HepG2 (cell line): ENCODE measurements around the gene TH. TPM values are rescaled to one million over a fixed set of nuclear protein-coding genes. Genes with fewer than 3 reads are reported as not detected.

Experiments
- ATAC-seq: fragments of 200-7000 bp; cut with Tn5 transposase; 3 replicates; pipeline ENCODE4 v1.9.1; 2020; ENCODE audit warnings: mild to moderate bottlenecking, moderate library complexity
- BruUV-seq: library from RNA; stranded (reverse); fragments of 400-500 nt; replicated peaks from 2 replicates; lab custom pipeline; 2021; lab: Mats Ljungman, UMichigan
- CTCF ChIA-PET: fragments of 300-600 bp; formaldehyde crosslinking; extraction: SDS; loops from one replicate; lab custom pipeline; 2021; ENCODE audit warnings: low total read pairs, inconsistent platforms, low intra/inter-chr PET ratio; lab: Yijun Ruan, JAX
- POLR2A ChIA-PET: fragments of 350-600 bp; sonication (Branson Sonifier 250); formaldehyde crosslinking; loops from one replicate; lab custom pipeline; 2020; ENCODE audit warnings: antibody characterized with exemption, inconsistent platforms; lab: Yijun Ruan, JAX
- DNase-seq: peaks from one replicate; pipeline ENCODE4 v3.0.0-alpha.2; 2015; ENCODE audit warnings: low spot score
- FAIRE-seq: peaks from 3 replicates; lab custom pipeline; 2011; peaks lifted over from hg19 to GRCh38; lab: Jason Lieb, UNC
- H2AFZ ChIP-seq: one replicate; pipeline ENCODE4 v1.6.1; 2011; ENCODE audit warnings: low read length, inconsistent platforms
- H3K27ac ChIP-seq: fragments of 300-600 bp; 3 replicates; pipeline ENCODE4 v1.8.0; 2011; ENCODE audit warnings: mixed run types, mild to moderate bottlenecking, mixed read lengths, low read length, inconsistent platforms; ENCODE audit not compliant: insufficient read depth; ENCODE audit errors: extremely low read length
- H3K27me3 ChIP-seq, 2 experiments: fragments of 200-600 bp in 1 of 2; 2 replicates in 1 of 2; 3 replicates in 1 of 2; pipeline versions ENCODE4 v1.6.0 to v1.8.0; 2011; ENCODE audit warnings: low read length in 2 of 2, mild to moderate bottlenecking in 2 of 2, moderate library complexity in 2 of 2, inconsistent platforms in 1 of 2; ENCODE audit not compliant: insufficient read depth in 2 of 2, control insufficient read depth in 1 of 2
- H3K36me3 ChIP-seq, 2 experiments: fragments of 200-600 bp in 1 of 2; replicated peaks in 1 of 2; 2 replicates in 1 of 2; 3 replicates in 1 of 2; pipeline versions ENCODE4 v1.5.1 to v1.8.0; 2011; ENCODE audit warnings: low read length in 2 of 2, inconsistent platforms in 1 of 2; ENCODE audit not compliant: insufficient read depth in 2 of 2, control insufficient read depth in 1 of 2
- H3K4me1 ChIP-seq: 2 replicates; pipeline ENCODE4 v1.5.1; 2012; ENCODE audit warnings: low read length, inconsistent platforms; ENCODE audit not compliant: insufficient read depth
- H3K4me2 ChIP-seq: 2 replicates; pipeline ENCODE4 v1.6.0; 2011; ENCODE audit warnings: low read depth, low read length, inconsistent platforms
- H3K4me3 ChIP-seq, 3 experiments: fragments of 200-600 bp in 1 of 3; sonication (generic), shearing (Covaris generic) in 1 of 3; replicated peaks in 1 of 3; 2 replicates each; pipeline ENCODE4 v1.5.1; 2011 to 2016; ENCODE audit warnings: low read length in 3 of 3, inconsistent platforms in 2 of 3, low read depth in 2 of 3, mild to moderate bottlenecking in 2 of 3, control low read depth in 1 of 3, mixed read lengths in 1 of 3; ENCODE audit not compliant: insufficient read depth in 1 of 3
- H3K79me2 ChIP-seq: one replicate; pipeline ENCODE4 v1.6.1; 2011; ENCODE audit warnings: low read length, inconsistent platforms; ENCODE audit not compliant: insufficient read depth
- H3K9ac ChIP-seq: 2 replicates; pipeline ENCODE4 v1.6.0; 2011; ENCODE audit warnings: mild to moderate bottlenecking, low read depth, low read length, inconsistent platforms; ENCODE audit not compliant: insufficient read depth
- H3K9me3 ChIP-seq: 2 replicates; pipeline ENCODE4 v1.5.1; 2012; ENCODE audit warnings: mild to moderate bottlenecking, low read length
- H4K20me1 ChIP-seq: 2 replicates; pipeline ENCODE4 v1.6.0; 2011; ENCODE audit warnings: inconsistent platforms, mild to moderate bottlenecking, low read length, moderate library complexity; ENCODE audit not compliant: insufficient read depth
- ATF1 ChIP-seq: IDR thresholded peaks from 2 replicates; pipeline ENCODE4 v1.6.1; 2016; ENCODE audit warnings: mild to moderate bottlenecking, control low read depth
- BCL6 ChIP-seq: IDR thresholded peaks from 2 replicates; pipeline ENCODE4 v1.6.1; 2016; ENCODE audit warnings: missing genetic modification reagents, missing compliant biosample characterization
- FOXK2 ChIP-seq: fragments of 450-650 bp; IDR thresholded peaks from 2 replicates; pipeline ENCODE4 v1.6.1; 2016
- HNRNPLL ChIP-seq: fragments of 200-400 bp; formaldehyde crosslinking; IDR thresholded peaks from 2 replicates; pipeline ENCODE4 v1.6.1; 2017; ENCODE audit warnings: mild to moderate bottlenecking, low read depth, low read length; ENCODE audit not compliant: poor library complexity, severe bottlenecking
- NR2F2 ChIP-seq: IDR thresholded peaks from 2 replicates; pipeline ENCODE4 v1.6.1; 2012; ENCODE audit warnings: low read depth, inconsistent platforms, borderline replicate concordance
- PHB2 ChIP-seq: fragments of 450-650 bp; IDR thresholded peaks from 2 replicates; pipeline ENCODE4 v1.6.1; 2018; ENCODE audit not compliant: partially characterized antibody
- STAG1 ChIP-seq: sonication (generic); formaldehyde crosslinking; IDR thresholded peaks from 2 replicates; pipeline ENCODE4 v1.4.0; 2020; ENCODE audit warnings: missing genetic modification reagents
- YEATS2 ChIP-seq: sonication (generic); formaldehyde crosslinking; IDR thresholded peaks from 2 replicates; pipeline ENCODE4 v1.4.0; 2020; ENCODE audit warnings: missing genetic modification reagents, borderline replicate concordance
- ZFX ChIP-seq: sonication (generic); formaldehyde crosslinking; IDR thresholded peaks from 2 replicates; pipeline ENCODE4 v1.4.0; 2020; ENCODE audit warnings: mild to moderate bottlenecking, low read depth, missing genetic modification reagents, moderate library complexity
- ZNF230 ChIP-seq: sonication (generic); formaldehyde crosslinking; IDR thresholded peaks from 2 replicates; pipeline ENCODE4 v1.4.0; 2020; ENCODE audit warnings: mild to moderate bottlenecking, missing genetic modification reagents
- ZNF563 ChIP-seq: sonication (generic); formaldehyde crosslinking; IDR thresholded peaks from 2 replicates; pipeline ENCODE4 v1.8.0; 2022; ENCODE audit warnings: mild to moderate bottlenecking, moderate library complexity, missing genetic modification reagents
- WGBS: methylation state at CpG from one replicate; pipeline ENCODE4 v1.1.6; 2017; ENCODE audit warnings: low lambda C conversion rate; 5-methylcytosine and 5-hydroxymethylcytosine counted together
- in situ Hi-C: cut with HindIII; loops from 2 replicates; pipeline ENCODE4 v1.10.0; 2017; ENCODE audit warnings: low pct_unique_long_range_greater_than_20kb; ENCODE audit not compliant: extremely low pct_ligation_motif_present
- intact Hi-C: fragments of 100-400 bp; cut with micrococcal nuclease; formaldehyde crosslinking; loops from one replicate; pipeline ENCODE4 v1.10.0; 2022; ENCODE audit not compliant: unreplicated experiment
- polyA plus RNA-seq, 8 experiments: library from polyadenylated mRNA; depleted of rRNA in 3 of 8; stranded (reverse) in 7 of 8; unstranded in 1 of 8; fragments of >200 nt; fragmentation: Illumina TruSeq in 4 of 8; extraction: Trizol in 4 of 8; gene quantifications; 2 replicates each; pipeline versions ENCODE4 v1.2.1 to v1.2.3, GENCODE V29; 2011 to 2016; ENCODE audit warnings: low read depth in 4 of 8, missing spikeins in 1 of 8, mixed read lengths in 1 of 8; ENCODE audit not compliant: insufficient read depth in 1 of 8
- total RNA-seq, 5 experiments: library from RNA; depleted of rRNA; stranded (reverse); fragments of >200 nt; fragmentation: Illumina TruSeq; extraction: Trizol; gene quantifications; 2 replicates each; pipeline ENCODE4 v1.2.3, GENCODE V29; 2016; ENCODE audit warnings: low read depth in 1 of 5
- TF ChIP-seq, protein P1 (sequence below): sonication (generic); formaldehyde crosslinking; IDR thresholded peaks from 2 replicates; pipeline ENCODE4 v1.4.0; 2020; ENCODE audit warnings: missing genetic modification reagents
- TF ChIP-seq, protein P2 (sequence below): sonication (generic); formaldehyde crosslinking; IDR thresholded peaks from 2 replicates; pipeline ENCODE4 v1.4.0; 2020; ENCODE audit warnings: missing genetic modification reagents
- TF ChIP-seq, protein P3 (sequence below): sonication (generic); formaldehyde crosslinking; IDR thresholded peaks from 2 replicates; pipeline ENCODE4 v1.4.0; 2020; ENCODE audit warnings: mild to moderate bottlenecking, missing genetic modification reagents

TH gene
- total and polyA plus RNA-seq, 2 of the 13 experiments (the other 11 are each of a cell fraction or from before 2014, with no cell fraction given) = 0.36 TPM; not detected in 1

DNA sequence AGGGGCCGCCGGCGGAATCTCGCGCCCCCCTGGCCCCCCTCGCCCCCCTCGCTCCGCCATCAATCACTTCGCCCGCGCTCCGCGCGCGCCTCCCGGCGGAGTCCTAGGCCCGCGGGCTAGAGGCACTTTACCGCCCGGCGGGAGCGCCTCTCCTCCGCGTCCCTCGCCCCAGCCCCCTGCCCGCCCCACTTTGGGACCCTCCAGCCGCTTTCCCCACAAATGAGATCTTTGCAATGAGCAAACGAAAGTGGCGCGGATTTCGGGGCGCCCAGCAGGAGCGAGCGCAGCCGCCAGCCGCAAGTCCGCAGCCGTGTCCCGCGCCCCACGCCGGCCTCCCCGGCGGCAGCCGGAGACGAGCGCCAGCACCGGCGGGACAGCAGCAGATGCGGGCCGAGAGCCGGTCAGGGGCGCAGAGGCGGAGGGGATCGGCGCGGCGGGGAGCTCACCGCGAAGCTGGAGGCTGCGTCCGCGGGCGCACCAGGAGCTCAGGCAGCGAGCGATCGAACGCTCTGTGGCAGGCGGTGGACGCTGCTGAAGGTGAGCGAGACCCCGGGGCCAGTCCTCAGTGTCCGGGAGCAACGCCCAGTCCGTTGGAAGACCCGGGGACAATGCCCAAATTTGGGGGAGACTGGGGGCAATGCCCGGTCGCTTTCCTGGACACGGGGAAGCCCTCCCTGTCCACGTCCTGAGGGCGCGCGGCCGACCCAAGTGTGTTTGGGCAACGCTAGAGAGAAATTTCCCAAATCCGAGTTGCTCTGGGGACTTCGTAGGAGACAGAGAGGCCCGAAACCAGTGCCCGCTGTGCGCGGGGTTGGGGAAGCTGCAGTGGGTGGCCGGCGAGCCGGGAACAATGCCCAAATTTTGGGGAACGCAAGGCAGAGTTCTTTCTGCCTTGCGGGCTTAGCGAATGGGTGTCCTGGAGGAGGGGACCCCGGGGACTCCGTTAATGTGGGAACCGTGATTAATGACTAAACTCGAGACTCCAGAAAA, 30.9 kb downstream of the TH start:
- intact Hi-C loops = no loop called here
- peaks cover 0 to 1% of the 10 kb centered on the region in 2 experiments; a peak in 1 of 5 replicates for H3K36me3 ChIP-seq
- H3K27me3 ChIP-seq = peaks cover 8 to 57% of the 10 kb centered on the region in 2 experiments; a peak in 4 of 5 replicates
- peak overlapping the region; percentile 58 for H3K27ac ChIP-seq
- FAIRE-seq = no peak
- DNase-seq = no peak
- peak overlapping the region; percentile 41 to 76 (median 51) for H3K4me3 ChIP-seq
- H3K9me3 ChIP-seq = no peaks in the 10 kb centered on the region
- ChIA-PET POLR2A (interaction anchor here (0.7 to 6.5 kb wide), 8 partner anchors 44 to 490 kb away, joined by 3 to 108 read pairs (median 4); partner anchors contain the start of gene MRPL23), CTCF (interaction anchor here (1.7 kb wide), 1 partner anchor 104 kb away, joined by 3 read pairs; no protein-coding TSS in a partner anchor)
- no TSS peak for BruUV-seq
- peak overlapping the region; percentile 64 for H3K4me2 ChIP-seq
- H4K20me1 ChIP-seq = peaks cover 25% of the 10 kb centered on the region
- peaks cover 17% of the 10 kb centered on the region for H3K79me2 ChIP-seq
- peaks cover 44% of the 10 kb centered on the region for H3K4me1 ChIP-seq
- H2AFZ ChIP-seq = no peak overlapping the region
- 12% methylated on average over 15 of the region's 102 CpGs for WGBS
- peak; percentile 17 for ATAC-seq
- H3K9ac ChIP-seq = peak overlapping the region; percentile 65; the same call in 1 of the 2 replicates
- in situ Hi-C loops = no loop called here
- peak; percentile 29 for TF ChIP-seq ZFX
- TF ChIP-seq NR2F2 = no peak
- peak; percentile 47 for TF ChIP-seq HNRNPLL
- no peak for TF ChIP-seq FOXK2
- 0 out of 2 replicates have a peak, but pooled peaks have one; percentile 11 for TF ChIP-seq STAG1
- no peak for TF ChIP-seq PHB2
- TF ChIP-seq, protein P1, sequence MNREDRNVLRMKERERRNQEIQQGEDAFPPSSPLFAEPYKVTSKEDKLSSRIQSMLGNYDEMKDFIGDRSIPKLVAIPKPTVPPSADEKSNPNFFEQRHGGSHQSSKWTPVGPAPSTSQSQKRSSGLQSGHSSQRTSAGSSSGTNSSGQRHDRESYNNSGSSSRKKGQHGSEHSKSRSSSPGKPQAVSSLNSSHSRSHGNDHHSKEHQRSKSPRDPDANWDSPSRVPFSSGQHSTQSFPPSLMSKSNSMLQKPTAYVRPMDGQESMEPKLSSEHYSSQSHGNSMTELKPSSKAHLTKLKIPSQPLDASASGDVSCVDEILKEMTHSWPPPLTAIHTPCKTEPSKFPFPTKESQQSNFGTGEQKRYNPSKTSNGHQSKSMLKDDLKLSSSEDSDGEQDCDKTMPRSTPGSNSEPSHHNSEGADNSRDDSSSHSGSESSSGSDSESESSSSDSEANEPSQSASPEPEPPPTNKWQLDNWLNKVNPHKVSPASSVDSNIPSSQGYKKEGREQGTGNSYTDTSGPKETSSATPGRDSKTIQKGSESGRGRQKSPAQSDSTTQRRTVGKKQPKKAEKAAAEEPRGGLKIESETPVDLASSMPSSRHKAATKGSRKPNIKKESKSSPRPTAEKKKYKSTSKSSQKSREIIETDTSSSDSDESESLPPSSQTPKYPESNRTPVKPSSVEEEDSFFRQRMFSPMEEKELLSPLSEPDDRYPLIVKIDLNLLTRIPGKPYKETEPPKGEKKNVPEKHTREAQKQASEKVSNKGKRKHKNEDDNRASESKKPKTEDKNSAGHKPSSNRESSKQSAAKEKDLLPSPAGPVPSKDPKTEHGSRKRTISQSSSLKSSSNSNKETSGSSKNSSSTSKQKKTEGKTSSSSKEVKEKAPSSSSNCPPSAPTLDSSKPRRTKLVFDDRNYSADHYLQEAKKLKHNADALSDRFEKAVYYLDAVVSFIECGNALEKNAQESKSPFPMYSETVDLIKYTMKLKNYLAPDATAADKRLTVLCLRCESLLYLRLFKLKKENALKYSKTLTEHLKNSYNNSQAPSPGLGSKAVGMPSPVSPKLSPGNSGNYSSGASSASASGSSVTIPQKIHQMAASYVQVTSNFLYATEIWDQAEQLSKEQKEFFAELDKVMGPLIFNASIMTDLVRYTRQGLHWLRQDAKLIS (CRISPR knock-in tag) = 0 out of 2 replicates have a peak, but pooled peaks have one; percentile 15
- TF ChIP-seq, protein P2, sequence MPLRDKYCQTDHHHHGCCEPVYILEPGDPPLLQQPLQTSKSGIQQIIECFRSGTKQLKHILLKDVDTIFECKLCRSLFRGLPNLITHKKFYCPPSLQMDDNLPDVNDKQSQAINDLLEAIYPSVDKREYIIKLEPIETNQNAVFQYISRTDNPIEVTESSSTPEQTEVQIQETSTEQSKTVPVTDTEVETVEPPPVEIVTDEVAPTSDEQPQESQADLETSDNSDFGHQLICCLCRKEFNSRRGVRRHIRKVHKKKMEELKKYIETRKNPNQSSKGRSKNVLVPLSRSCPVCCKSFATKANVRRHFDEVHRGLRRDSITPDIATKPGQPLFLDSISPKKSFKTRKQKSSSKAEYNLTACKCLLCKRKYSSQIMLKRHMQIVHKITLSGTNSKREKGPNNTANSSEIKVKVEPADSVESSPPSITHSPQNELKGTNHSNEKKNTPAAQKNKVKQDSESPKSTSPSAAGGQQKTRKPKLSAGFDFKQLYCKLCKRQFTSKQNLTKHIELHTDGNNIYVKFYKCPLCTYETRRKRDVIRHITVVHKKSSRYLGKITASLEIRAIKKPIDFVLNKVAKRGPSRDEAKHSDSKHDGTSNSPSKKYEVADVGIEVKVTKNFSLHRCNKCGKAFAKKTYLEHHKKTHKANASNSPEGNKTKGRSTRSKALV (CRISPR knock-in tag) = peak; percentile 77
- TF ChIP-seq YEATS2 (CRISPR knock-in tag) = no peak
- TF ChIP-seq ZNF563 (CRISPR knock-in tag) = 0 out of 2 replicates have a peak, but pooled peaks have one; percentile 59
- no peak for TF ChIP-seq ATF1 (CRISPR knock-in tag)
- peak; percentile 7; the same call in 1 of the 2 replicates for TF ChIP-seq BCL6 (CRISPR knock-in tag)
- TF ChIP-seq, protein P3, sequence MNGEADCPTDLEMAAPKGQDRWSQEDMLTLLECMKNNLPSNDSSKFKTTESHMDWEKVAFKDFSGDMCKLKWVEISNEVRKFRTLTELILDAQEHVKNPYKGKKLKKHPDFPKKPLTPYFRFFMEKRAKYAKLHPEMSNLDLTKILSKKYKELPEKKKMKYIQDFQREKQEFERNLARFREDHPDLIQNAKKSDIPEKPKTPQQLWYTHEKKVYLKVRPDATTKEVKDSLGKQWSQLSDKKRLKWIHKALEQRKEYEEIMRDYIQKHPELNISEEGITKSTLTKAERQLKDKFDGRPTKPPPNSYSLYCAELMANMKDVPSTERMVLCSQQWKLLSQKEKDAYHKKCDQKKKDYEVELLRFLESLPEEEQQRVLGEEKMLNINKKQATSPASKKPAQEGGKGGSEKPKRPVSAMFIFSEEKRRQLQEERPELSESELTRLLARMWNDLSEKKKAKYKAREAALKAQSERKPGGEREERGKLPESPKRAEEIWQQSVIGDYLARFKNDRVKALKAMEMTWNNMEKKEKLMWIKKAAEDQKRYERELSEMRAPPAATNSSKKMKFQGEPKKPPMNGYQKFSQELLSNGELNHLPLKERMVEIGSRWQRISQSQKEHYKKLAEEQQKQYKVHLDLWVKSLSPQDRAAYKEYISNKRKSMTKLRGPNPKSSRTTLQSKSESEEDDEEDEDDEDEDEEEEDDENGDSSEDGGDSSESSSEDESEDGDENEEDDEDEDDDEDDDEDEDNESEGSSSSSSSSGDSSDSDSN (CRISPR knock-in tag) = peak; percentile 77; the same call in 1 of the 2 replicates
- TF ChIP-seq ZNF230 (CRISPR knock-in tag) = 0 out of 2 replicates have a peak, but pooled peaks have one; percentile 8
